ENCODE measurements around the gene SLC26A2. TPM values are rescaled to one million over a fixed set of nuclear protein-coding genes. Genes with fewer than 3 reads are reported as not detected.

The SLC26A2 gene
- total RNA-seq, 1 experiment from 2014 or later = 111 TPM

GRCh38 chr5:149932445-149933350 lies 27.9 kb upstream of the SLC26A2 start:
- in situ Hi-C loops (cut with HindIII; ENCODE audit: low pct_unique_long_range_greater_than_20kb, low sequenced_read_pairs) = no loop called here
- POLR2A ChIA-PET = interaction anchor here (0.6 to 1.3 kb wide), 2 partner anchors 28 to 344 kb away, joined by 3 to 8 read pairs; partner anchors contain the start of gene SLC26A2
- BruUV-seq (replicated peaks) = no TSS peak

More at GRCh38 chr5:149932445-149933350, 27.9 kb upstream of the SLC26A2 start:
- H3K36me3 ChIP-seq (ENCODE audit: control insufficient read depth, insufficient read depth, low read length) = no peaks in the 10 kb centered on the region
- H3K4me1 ChIP-seq (ENCODE audit: control insufficient read depth, insufficient read depth, low read length) = peaks cover 34% of the 10 kb centered on the region
- peak overlapping the region; percentile 34 to 58 for H3K4me3 ChIP-seq (ENCODE audit: low read depth in 2 of 2, low read length in 2 of 2)
- ATAC-seq (peak; percentile 72), DNase-seq (ENCODE audit: low read depth, low spot score) (peak; percentile 35)
- CTCF ChIA-PET = interaction anchor here (0.6 to 1.7 kb wide), 2 partner anchors 24 to 27 kb away, joined by 3 to 7 read pairs; partner anchors contain the start of gene SLC26A2
- H3K9me3 ChIP-seq (ENCODE audit: control insufficient read depth, insufficient read depth, low read depth, low read length) = no peaks in the 10 kb centered on the region
- no peaks in the 10 kb centered on the region for H3K27me3 ChIP-seq (ENCODE audit: control insufficient read depth, insufficient read depth, low read length)
- TF ChIP-seq CTCF (IDR thresholded peaks at IDR 0.05) = peak; percentile 83
- no peak for TF ChIP-seq REST (IDR thresholded peaks at IDR 0.05; ENCODE audit: insufficient read depth in 1 of 2, low read depth in 2 of 2, low read length in 1 of 2)
- no peak for TF ChIP-seq SIN3A (IDR thresholded peaks at IDR 0.05; ENCODE audit: borderline replicate concordance, insufficient read depth, low read depth, low read length)
- TF ChIP-seq POLR2AphosphoS5 (IDR thresholded peaks at IDR 0.05; ENCODE audit: low read depth, low read length) = no peak
- TF ChIP-seq TCF7L2 (IDR thresholded peaks at IDR 0.05; ENCODE audit: low read depth, low read length) = no peak
- intact Hi-C loops (cut with micrococcal nuclease; ENCODE audit: unreplicated experiment) = no loop called here
- H3K27ac ChIP-seq (ENCODE audit: low read length) = peak overlapping the region; percentile 91

All from Panc1 (cell line).